Lower lobe of right lung (tissue), 2 donors: ENCODE measurements around the gene CTNNA2. TPM values are rescaled to one million over a fixed set of nuclear protein-coding genes. Genes with fewer than 3 reads are reported as not detected.

Source experiments
- ATAC-seq, 2 donors: fragments of 200-7000 bp; cut with Tn5 transposase; one replicate each; pipeline ENCODE4 v1.9.1; 2020 to 2022; ENCODE audit warnings: mild to moderate bottlenecking in 2 of 2, moderate library complexity in 2 of 2
- DNase-seq: peaks from one replicate; pipeline ENCODE4 v3.0.0-alpha.2; 2020
- H3K27ac ChIP-seq: fragments of 200-600 bp; one replicate; pipeline ENCODE4 v1.8.0; 2022
- H3K27me3 ChIP-seq: fragments of 200-600 bp; one replicate; pipeline ENCODE4 v1.8.0; 2022; ENCODE audit warnings: low read depth
- H3K36me3 ChIP-seq: fragments of 200-600 bp; one replicate; pipeline ENCODE4 v1.8.0; 2022; ENCODE audit warnings: mild to moderate bottlenecking
- H3K4me1 ChIP-seq: fragments of 200-600 bp; one replicate; pipeline ENCODE4 v1.8.0; 2022
- H3K4me3 ChIP-seq: fragments of 200-600 bp; one replicate; pipeline ENCODE4 v1.8.0; 2022; ENCODE audit warnings: mild to moderate bottlenecking
- H3K9me3 ChIP-seq: fragments of 200-600 bp; one replicate; pipeline ENCODE4 v1.8.0; 2022
- CTCF ChIP-seq: fragments of 200-600 bp; IDR thresholded peaks from one replicate; pipeline ENCODE4 v1.8.0; 2022; ENCODE audit warnings: antibody characterized with exemption, mild to moderate bottlenecking
- intact Hi-C: fragments of 100-400 bp; cut with DNase I; formaldehyde crosslinking; loops from one replicate; pipeline ENCODE4 v1.11.0; 2022
- total RNA-seq: library from RNA; stranded (reverse); fragmentation: NEBNext Ultra II Directional; extraction: Animal tissue kit (Norgen Biotek cat#: 25700); gene quantifications from one replicate; pipeline ENCODE4 v1.2.1, GENCODE V29; 2021
- donor health status: DM: no; HTN: yes; CAD: no; lungs with severe emphysema.

Gene CTNNA2
- total RNA-seq, 1 donor from 2014 or later, result not detected

- H3K4me3 ChIP-seq, result no peak overlapping the region
- ATAC-seq, result no peak
- intact Hi-C loops, result no loop called here
- H3K27me3 ChIP-seq, result no peaks in the 10 kb centered on the region
- H3K27ac ChIP-seq, result no peak overlapping the region
- no peaks in the 10 kb centered on the region for H3K4me1 ChIP-seq
- no peak for DNase-seq
- no peaks in the 10 kb centered on the region for H3K9me3 ChIP-seq
- no peaks in the 10 kb centered on the region for H3K36me3 ChIP-seq
- no peak for TF ChIP-seq CTCF
Observed at GRCh38 chr2:80154231-80154915, 641.5 kb downstream of the CTNNA2 start.

GRCh38 chr2:80164375-80164774 lies 651.5 kb downstream of the CTNNA2 start:
- no peaks in the 10 kb centered on the region for H3K27me3 ChIP-seq
- H3K4me3 ChIP-seq, result no peak overlapping the region
- H3K27ac ChIP-seq, result no peak overlapping the region
- intact Hi-C loops, result no loop called here
- ATAC-seq, result no peak
- TF ChIP-seq CTCF, result no peak
- H3K36me3 ChIP-seq, result no peaks in the 10 kb centered on the region
- H3K4me1 ChIP-seq, result no peaks in the 10 kb centered on the region
- no peak for DNase-seq
- no peaks in the 10 kb centered on the region for H3K9me3 ChIP-seq

DNA sequence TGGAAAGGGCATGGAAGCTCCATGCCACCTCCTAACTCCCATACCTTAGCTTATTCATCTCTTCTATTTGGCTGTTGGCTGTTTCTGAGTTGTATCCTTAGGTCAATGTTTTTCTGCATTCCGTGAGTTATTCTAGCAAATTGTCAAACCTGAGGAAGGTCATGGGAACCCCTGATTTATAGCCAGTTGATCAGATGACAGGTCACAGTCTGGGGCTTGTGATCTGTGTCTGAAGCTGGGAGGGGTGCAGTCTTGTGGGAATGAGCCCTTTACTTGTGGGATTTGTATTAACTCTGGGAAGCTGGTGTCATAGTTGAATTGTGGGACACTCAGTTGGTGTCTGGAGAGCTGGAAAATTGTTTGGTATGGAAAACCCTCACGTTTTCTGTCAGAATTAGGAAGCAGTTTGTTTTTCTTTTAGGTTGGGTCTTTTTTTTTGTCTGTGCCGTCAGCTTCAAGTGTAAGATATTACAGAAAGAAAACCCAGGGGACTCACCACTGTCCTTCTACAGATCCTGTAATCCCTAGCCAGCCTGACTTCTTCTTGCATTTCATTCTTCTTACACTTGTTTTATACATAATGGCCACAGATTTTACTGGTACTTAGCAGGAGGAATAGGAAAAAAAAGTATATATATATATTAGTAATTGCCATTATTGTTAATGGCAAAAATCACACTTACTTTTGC lies 653.8 kb downstream of the CTNNA2 start:
- no peaks in the 10 kb centered on the region for H3K9me3 ChIP-seq
- H3K27me3 ChIP-seq, result no peaks in the 10 kb centered on the region
- no peak overlapping the region for H3K4me3 ChIP-seq
- no peak for TF ChIP-seq CTCF
- ATAC-seq (no peak), DNase-seq (no peak)
- H3K4me1 ChIP-seq, result no peaks in the 10 kb centered on the region
- intact Hi-C loops, result no loop called here
- H3K36me3 ChIP-seq, result no peaks in the 10 kb centered on the region
- no peak overlapping the region for H3K27ac ChIP-seq

- DNase-seq (no peak), ATAC-seq (no peak)
- Histone ChIP-seq H3K27ac (no peak overlapping the region), H3K36me3 (no peaks in the 10 kb centered on the region), H3K4me3 (no peak overlapping the region), H3K4me1 (no peaks in the 10 kb centered on the region), H3K9me3 (no peaks in the 10 kb centered on the region), H3K27me3 (no peaks in the 10 kb centered on the region)
- intact Hi-C loops, result no loop called here
- no peak for TF ChIP-seq CTCF
Observed at GRCh38 chr2:80167284-80167808, 654.5 kb downstream of the CTNNA2 start.

DNA sequence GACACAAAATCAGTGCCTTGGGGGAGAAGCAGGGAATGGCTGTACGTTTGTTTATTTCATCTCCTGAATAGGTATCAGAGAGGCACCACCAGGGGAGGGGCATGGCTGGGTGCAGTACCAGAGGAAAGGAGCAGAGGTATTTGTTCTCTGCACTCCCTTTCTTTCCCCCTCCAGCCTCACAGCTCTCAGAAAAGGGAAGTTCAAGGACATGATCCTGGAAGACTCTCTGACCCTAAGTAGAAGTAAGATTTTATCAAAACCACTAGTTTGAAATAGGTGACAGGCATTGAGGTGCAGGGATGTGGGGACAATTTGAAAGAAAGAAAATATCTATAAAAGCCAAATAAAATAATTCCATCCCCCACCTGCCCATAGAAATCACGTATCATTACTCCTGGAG lies 655.2 kb downstream of the CTNNA2 start:
- no peak overlapping the region for H3K4me3 ChIP-seq
- no peak overlapping the region for H3K27ac ChIP-seq
- intact Hi-C loops, result no loop called here
- DNase-seq (no peak), ATAC-seq (no peak)
- no peak for TF ChIP-seq CTCF
- H3K9me3 ChIP-seq, result no peaks in the 10 kb centered on the region
- H3K36me3 ChIP-seq, result no peaks in the 10 kb centered on the region
- no peaks in the 10 kb centered on the region for H3K27me3 ChIP-seq
- no peaks in the 10 kb centered on the region for H3K4me1 ChIP-seq
